ENCODE results near the gene ZNF91. TPM values are rescaled to one million over a fixed set of nuclear protein-coding genes. Genes with fewer than 3 reads are reported as not detected.
"Not testable (repeated sequence)": the region's sequence is repeated elsewhere in the genome, so short reads cannot be mapped to it uniquely, and the experiment has no call there.

The ZNF91 gene
- total RNA-seq, 1 donor from 2014 or later: 90.1 TPM

DNA sequence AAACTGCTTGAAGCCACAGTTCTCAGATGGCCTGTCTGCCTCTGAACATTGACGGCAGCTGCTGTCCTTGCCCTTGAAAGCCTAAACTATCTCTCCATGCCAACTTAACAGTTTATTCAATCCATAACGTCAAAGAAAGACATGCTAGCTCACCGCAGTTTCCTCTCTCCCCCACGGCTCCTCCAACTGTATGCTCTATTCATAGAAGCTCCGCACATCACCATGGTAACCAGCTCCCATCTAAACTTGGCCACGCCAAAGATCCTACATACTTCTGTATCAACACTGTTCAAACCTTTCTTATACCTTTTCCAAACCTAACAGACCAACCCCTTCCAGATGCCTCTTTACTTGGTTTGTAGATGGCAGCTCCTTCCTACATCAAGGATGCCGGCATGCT lies 48.6 kb downstream of the ZNF91 start:
- ATAC-seq (no peak), DNase-seq (ENCODE audit: missing footprints) (no peak)
- intact Hi-C loops (cut with DNase I): loop anchor here (10.0 kb wide), 1 partner anchor 48 kb away; the partner anchor contains the start of gene ZNF91

- intact Hi-C loops (cut with DNase I): loop anchor here (10.0 kb wide), 1 partner anchor 49 kb away; the partner anchor contains the start of gene ZNF91
- DNase-seq (ENCODE audit: missing footprints) (no peak), ATAC-seq (no peak)
Measured at GRCh38 chr19:23345838-23346237, 49.4 kb downstream of the ZNF91 start.

GRCh38 chr19:23343434-23344010 lies 51.7 kb downstream of the ZNF91 start:
- ATAC-seq (no peak), DNase-seq (ENCODE audit: missing footprints) (no peak)
- intact Hi-C loops (cut with DNase I): loop anchor here (10.0 kb wide), 1 partner anchor 51 kb away; the partner anchor contains the start of gene ZNF91

- ATAC-seq: no peak
- intact Hi-C loops (cut with DNase I): no loop called here
- no peak for DNase-seq (ENCODE audit: missing footprints)
Measured at GRCh38 chr19:23328211-23328610, 67.1 kb downstream of the ZNF91 start.

GRCh38 chr19:23321953-23322549 lies 73.2 kb downstream of the ZNF91 start:
- ATAC-seq (no peak), DNase-seq (ENCODE audit: missing footprints) (no peak)
- intact Hi-C loops (cut with DNase I): no loop called here

DNA sequence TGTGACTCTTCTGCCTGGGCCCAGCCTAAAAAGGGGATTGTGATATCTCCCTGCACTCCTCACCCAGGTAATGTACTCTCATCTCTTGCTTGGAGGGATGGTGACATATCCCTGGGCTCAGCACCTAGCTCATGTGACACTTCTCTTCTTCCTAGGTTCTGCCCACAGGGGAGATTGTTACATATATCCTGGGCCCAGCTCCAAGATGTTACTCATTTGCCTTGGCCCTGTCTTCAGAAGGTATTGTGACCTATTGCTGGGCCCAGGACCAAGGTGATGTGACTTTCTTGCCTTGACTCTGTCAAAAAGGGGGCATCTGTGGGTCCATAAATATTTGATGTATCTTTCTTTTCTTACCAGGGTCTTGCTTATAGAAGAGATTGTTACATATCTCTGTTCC lies 73.9 kb downstream of the ZNF91 start:
- intact Hi-C loops (cut with DNase I); ATAC-seq; DNase-seq (ENCODE audit: missing footprints): not testable (repeated sequence)

- DNase-seq (ENCODE audit: missing footprints); ATAC-seq; intact Hi-C loops (cut with DNase I): not testable (repeated sequence)
Measured at GRCh38 chr19:23319571-23319970, 75.7 kb downstream of the ZNF91 start.

- intact Hi-C loops (cut with DNase I); DNase-seq (ENCODE audit: missing footprints); ATAC-seq: not testable (repeated sequence)
Measured at GRCh38 chr19:23318941-23319340, 76.3 kb downstream of the ZNF91 start.

GRCh38 chr19:23318143-23318542 lies 77.1 kb downstream of the ZNF91 start:
- DNase-seq (ENCODE audit: missing footprints) (no peak), ATAC-seq (no peak)
- intact Hi-C loops (cut with DNase I): no loop called here

GRCh38 chr19:23315286-23315685 lies 80.0 kb downstream of the ZNF91 start:
- ATAC-seq (no peak), DNase-seq (ENCODE audit: missing footprints) (no peak)
- intact Hi-C loops (cut with DNase I): no loop called here

DNA sequence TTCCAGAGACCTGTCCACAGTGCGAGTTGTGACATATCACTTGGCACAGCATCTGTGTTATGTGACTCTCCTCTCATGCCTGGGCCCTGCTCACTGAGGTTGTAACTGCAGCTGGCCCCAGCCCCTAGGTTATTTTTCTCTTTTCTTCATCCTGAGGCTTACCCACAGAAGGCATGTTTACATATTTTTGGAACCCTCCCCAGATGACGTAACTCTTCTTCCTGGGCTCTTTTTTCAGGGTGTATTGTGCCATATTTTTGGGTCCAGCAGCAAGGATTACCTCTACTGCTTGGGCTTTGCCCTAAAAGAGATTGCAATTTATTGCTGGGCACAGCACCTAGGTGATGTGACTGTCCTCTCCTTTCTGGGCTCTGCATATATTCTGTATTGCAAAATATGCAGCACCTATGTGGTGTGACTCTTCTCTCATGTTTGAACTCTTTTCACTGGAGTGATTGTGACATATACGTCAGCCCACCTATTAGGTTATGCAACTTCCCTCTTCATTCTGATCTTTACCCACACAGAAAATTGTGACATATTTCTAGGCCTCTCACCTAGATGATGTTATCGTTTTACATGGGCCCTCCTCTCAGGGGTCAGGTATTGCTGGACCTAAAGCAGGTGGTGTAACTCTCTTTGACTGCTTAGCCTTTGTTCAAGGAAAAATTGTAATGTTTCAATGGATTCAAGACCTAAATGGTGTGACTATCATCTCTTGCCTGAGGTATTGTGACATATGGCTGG lies 80.6 kb downstream of the ZNF91 start:
- intact Hi-C loops (cut with DNase I): no loop called here
- ATAC-seq (no peak), DNase-seq (ENCODE audit: missing footprints) (no peak)

GRCh38 chr19:23313196-23313595 lies 82.1 kb downstream of the ZNF91 start:
- DNase-seq (ENCODE audit: missing footprints) (no peak), ATAC-seq (no peak)
- intact Hi-C loops (cut with DNase I): no loop called here

DNA sequence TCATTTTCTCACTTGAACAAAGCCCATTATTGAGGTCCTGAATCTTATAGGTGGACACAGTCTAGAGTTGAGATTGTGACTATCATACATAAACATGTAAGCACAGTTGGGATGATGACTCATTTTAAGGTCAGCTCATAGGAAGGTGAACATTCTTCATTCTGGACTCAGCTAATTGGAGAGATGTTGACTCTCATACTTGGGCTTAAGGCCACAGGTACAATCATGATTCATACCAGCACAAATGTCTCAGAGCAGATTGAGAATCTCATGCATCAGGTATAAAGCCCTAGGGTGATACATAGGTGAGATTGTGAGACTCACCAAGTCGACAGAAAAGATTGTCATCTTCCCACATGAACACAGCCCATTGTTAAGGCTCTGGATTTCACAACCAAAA lies 82.8 kb downstream of the ZNF91 start:
- intact Hi-C loops (cut with DNase I): no loop called here
- ATAC-seq (no peak), DNase-seq (ENCODE audit: missing footprints) (no peak)

GRCh38 chr19:23311551-23311950 lies 83.7 kb downstream of the ZNF91 start:
- intact Hi-C loops (cut with DNase I): no loop called here

GRCh38 chr19:23310729-23311211 lies 84.5 kb downstream of the ZNF91 start:
- intact Hi-C loops (cut with DNase I): no loop called here
- DNase-seq (ENCODE audit: missing footprints) (no peak), ATAC-seq (no peak)

More at GRCh38 chr19:23311551-23311950, 83.7 kb downstream of the ZNF91 start:
- no peak for ATAC-seq
- DNase-seq (ENCODE audit: missing footprints): no peak

GRCh38 chr19:23309926-23310325 lies 85.3 kb downstream of the ZNF91 start:
- intact Hi-C loops (cut with DNase I): no loop called here
- DNase-seq (ENCODE audit: missing footprints): no peak
- no peak for ATAC-seq

- DNase-seq (ENCODE audit: missing footprints) (no peak), ATAC-seq (no peak)
- intact Hi-C loops (cut with DNase I): no loop called here
Measured at GRCh38 chr19:23305555-23305954, 89.7 kb downstream of the ZNF91 start.

- intact Hi-C loops (cut with DNase I): no loop called here
- ATAC-seq (no peak), DNase-seq (ENCODE audit: missing footprints) (no peak)
Measured at GRCh38 chr19:23304238-23304637, 91.0 kb downstream of the ZNF91 start.

DNA sequence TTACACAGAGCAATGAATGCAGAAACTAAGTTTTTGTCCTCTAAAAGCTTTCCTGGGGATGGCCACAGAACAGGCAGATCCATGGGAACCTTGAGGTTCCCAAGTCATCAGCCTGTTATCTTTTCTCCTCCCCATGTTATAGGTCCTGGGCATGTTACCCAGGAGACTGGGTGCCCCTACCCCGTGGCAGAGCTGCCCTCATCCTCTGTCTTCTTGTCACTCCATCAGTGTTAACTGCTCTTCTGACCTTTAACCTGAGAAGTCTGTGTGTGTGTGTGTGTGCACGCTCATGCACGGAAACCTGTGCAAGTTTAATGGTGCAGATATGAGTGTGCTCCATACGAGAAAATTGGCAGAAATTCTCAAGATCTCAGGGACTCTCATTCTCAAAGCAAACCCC lies 101.1 kb downstream of the ZNF91 start:
- intact Hi-C loops (cut with DNase I): no loop called here
- DNase-seq (ENCODE audit: missing footprints) (no peak), ATAC-seq (no peak)

DNA sequence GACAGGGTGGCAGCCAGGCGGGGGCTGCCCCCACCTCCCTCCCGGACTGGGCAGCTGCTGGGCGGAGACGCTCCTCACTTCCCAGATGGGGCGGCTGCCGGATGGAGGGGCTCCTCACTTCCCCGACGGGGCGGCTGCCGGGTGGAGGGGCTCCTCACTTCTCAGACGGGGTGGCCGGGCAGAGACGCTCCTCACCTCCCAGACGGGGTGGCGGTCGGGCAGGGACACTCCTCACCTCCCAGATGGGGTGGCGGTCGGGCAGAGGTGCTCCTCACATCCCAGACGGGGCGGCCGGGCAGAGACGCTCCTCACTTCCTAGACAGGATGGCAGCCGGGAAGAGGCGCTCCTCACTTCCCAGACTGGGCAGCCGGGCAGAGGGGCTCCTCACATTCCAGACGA lies 105.3 kb downstream of the ZNF91 start:
- DNase-seq (ENCODE audit: missing footprints); intact Hi-C loops (cut with DNase I); ATAC-seq: not testable (repeated sequence)

Data from Right ventricle myocardium inferior (tissue), 1 donor.